Loucy (cell line): ENCODE data around the gene SMAP1.

Experiments used
- H2AFZ ChIP-seq: fragments of 200-600 bp; sonication (generic); 2 replicates; pipeline ENCODE4 v1.6.0; 2016; ENCODE audit warnings: antibody characterized with exemption, mild to moderate bottlenecking, low read length, moderate library complexity
- H3F3A ChIP-seq: fragments of 200-600 bp; 2 replicates; pipeline ENCODE4 v1.6.0; 2016; ENCODE audit warnings: antibody characterized with exemption, low read depth, mild to moderate bottlenecking
- H3K27me3 ChIP-seq: fragments of 200-600 bp; sonication (generic); 2 replicates; pipeline ENCODE4 v1.6.1; 2014; ENCODE audit warnings: low read length, mild to moderate bottlenecking; ENCODE audit not compliant: insufficient read depth, poor library complexity, severe bottlenecking
- H3K36me3 ChIP-seq: fragments of 200-600 bp; sonication (generic); 2 replicates; pipeline ENCODE4 v1.6.1; 2016; ENCODE audit warnings: low read length; ENCODE audit not compliant: insufficient read depth
- H3K4me1 ChIP-seq: fragments of 200-600 bp; sonication (generic); 2 replicates; pipeline ENCODE4 v1.5.1; 2014; ENCODE audit warnings: low read length, mild to moderate bottlenecking; ENCODE audit not compliant: insufficient read depth, poor library complexity, severe bottlenecking
- H3K4me2 ChIP-seq: fragments of 200-600 bp; sonication (generic); 2 replicates; pipeline ENCODE4 v1.6.0; 2014; ENCODE audit warnings: antibody characterized with exemption, low read length, low read depth, mild to moderate bottlenecking; ENCODE audit not compliant: poor library complexity, severe bottlenecking
- H3K4me3 ChIP-seq: fragments of 200-600 bp; sonication (generic); 2 replicates; pipeline ENCODE4 v1.5.1; 2014; ENCODE audit warnings: low read length, mild to moderate bottlenecking, mixed read lengths; ENCODE audit not compliant: poor library complexity, severe bottlenecking
- H3K79me2 ChIP-seq: fragments of 200-600 bp; sonication (generic); 2 replicates; pipeline ENCODE4 v1.6.1; 2014; ENCODE audit warnings: low read length; ENCODE audit not compliant: insufficient read depth
- H3K9ac ChIP-seq: fragments of 200-600 bp; sonication (generic); 2 replicates; pipeline ENCODE4 v1.6.0; 2014; ENCODE audit warnings: mild to moderate bottlenecking, low read depth, low read length, moderate library complexity; ENCODE audit not compliant: poor library complexity, severe bottlenecking
- H3K9me2 ChIP-seq: fragments of 200-600 bp; sonication (generic); replicated peaks from 2 replicates; pipeline ENCODE4 v1.6.1; 2016; ENCODE audit warnings: low read depth, low read length, mixed read lengths
- H3K9me3 ChIP-seq: fragments of 200-600 bp; sonication (generic); 2 replicates; pipeline ENCODE4 v1.6.1; 2014; ENCODE audit warnings: mild to moderate bottlenecking, antibody characterized with exemption, low read length, low read depth; ENCODE audit not compliant: insufficient read depth
- H4K20me1 ChIP-seq: fragments of 200-600 bp; sonication (generic); 2 replicates; pipeline ENCODE4 v1.6.0; 2014; ENCODE audit warnings: antibody characterized with exemption, low read length, mild to moderate bottlenecking; ENCODE audit not compliant: insufficient read depth, poor library complexity, severe bottlenecking
- EZH2phosphoT487 ChIP-seq: fragments of 200-600 bp; IDR thresholded peaks from 2 replicates; pipeline ENCODE4 v1.6.1; 2018; ENCODE audit warnings: antibody characterized with exemption, mild to moderate bottlenecking, moderate library complexity, borderline replicate concordance
- TF ChIP-seq, protein P1 (sequence below): fragments of 200-600 bp; sonication (generic); conservative IDR thresholded peaks from 2 replicates; pipeline ENCODE4 v1.5.1; 2014; ENCODE audit warnings: mild to moderate bottlenecking, antibody characterized with exemption, low read length

Gene SMAP1

DNA sequence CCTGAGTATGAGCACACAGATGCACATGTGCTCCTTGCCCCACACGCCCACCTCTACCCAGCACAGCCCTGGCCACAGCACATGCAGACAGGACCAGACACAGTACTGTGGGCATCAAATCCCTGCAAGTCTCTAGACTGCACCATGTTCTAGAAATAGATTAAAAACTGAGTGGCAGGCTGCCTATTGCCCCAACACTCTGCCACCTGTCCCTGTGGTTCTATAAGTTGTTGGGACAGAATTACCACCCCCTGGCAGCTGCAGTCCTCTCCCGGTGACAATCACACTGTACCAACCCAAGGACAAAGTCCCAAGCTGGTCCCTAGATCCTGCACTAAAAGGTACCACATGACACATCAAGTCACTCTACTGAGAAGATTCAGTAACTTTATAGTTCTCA, 219.0 kb downstream of the SMAP1 start:
- Histone ChIP-seq H3K27me3 (no peaks in the 10 kb centered on the region), H3K36me3 (no peaks in the 10 kb centered on the region), H3K4me2 (no peak overlapping the region), H3K9ac (no peak overlapping the region), H3K9me3 (no peaks in the 10 kb centered on the region), H3K9me2 (no peaks in the 10 kb centered on the region), H2AFZ (no peak overlapping the region), H4K20me1 (no peaks in the 10 kb centered on the region), H3K79me2 (no peaks in the 10 kb centered on the region), H3K4me1 (no peaks in the 10 kb centered on the region), H3K4me3 (no peak overlapping the region), H3F3A (no peaks in the 10 kb centered on the region)
- no peak for TF ChIP-seq EZH2phosphoT487
- TF ChIP-seq, protein P1, sequence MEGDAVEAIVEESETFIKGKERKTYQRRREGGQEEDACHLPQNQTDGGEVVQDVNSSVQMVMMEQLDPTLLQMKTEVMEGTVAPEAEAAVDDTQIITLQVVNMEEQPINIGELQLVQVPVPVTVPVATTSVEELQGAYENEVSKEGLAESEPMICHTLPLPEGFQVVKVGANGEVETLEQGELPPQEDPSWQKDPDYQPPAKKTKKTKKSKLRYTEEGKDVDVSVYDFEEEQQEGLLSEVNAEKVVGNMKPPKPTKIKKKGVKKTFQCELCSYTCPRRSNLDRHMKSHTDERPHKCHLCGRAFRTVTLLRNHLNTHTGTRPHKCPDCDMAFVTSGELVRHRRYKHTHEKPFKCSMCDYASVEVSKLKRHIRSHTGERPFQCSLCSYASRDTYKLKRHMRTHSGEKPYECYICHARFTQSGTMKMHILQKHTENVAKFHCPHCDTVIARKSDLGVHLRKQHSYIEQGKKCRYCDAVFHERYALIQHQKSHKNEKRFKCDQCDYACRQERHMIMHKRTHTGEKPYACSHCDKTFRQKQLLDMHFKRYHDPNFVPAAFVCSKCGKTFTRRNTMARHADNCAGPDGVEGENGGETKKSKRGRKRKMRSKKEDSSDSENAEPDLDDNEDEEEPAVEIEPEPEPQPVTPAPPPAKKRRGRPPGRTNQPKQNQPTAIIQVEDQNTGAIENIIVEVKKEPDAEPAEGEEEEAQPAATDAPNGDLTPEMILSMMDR = no peak

DNA sequence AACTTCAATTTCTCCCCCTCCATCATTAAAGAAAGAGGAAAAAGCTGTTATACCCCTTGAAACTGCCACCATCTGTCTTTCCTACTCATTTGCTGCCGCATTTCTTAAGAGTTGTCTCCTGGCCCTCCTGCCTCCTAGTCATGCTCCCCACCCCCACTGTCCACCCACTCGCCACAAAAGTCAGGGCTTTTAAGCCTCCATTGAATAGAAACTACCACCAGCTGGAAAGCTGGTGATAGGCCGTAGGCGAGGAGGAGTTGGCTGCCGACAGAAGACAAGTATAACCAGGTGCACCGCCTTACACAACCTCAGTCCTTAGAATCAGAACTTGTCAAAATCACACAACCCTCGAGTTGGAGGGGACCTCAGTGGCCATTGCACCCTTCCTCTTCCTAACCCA, 221.6 kb downstream of the SMAP1 start:
- Histone ChIP-seq H3K9me2 (no peaks in the 10 kb centered on the region), H3F3A (no peaks in the 10 kb centered on the region), H3K9me3 (no peaks in the 10 kb centered on the region), H3K36me3 (no peaks in the 10 kb centered on the region), H3K4me2 (no peak overlapping the region), H2AFZ (no peak overlapping the region), H3K4me3 (no peak overlapping the region), H3K79me2 (no peaks in the 10 kb centered on the region), H3K27me3 (no peaks in the 10 kb centered on the region), H4K20me1 (no peaks in the 10 kb centered on the region), H3K9ac (no peak overlapping the region), H3K4me1 (no peaks in the 10 kb centered on the region)
- TF ChIP-seq EZH2phosphoT487 = no peak
- TF ChIP-seq, protein P1 = no peak

DNA sequence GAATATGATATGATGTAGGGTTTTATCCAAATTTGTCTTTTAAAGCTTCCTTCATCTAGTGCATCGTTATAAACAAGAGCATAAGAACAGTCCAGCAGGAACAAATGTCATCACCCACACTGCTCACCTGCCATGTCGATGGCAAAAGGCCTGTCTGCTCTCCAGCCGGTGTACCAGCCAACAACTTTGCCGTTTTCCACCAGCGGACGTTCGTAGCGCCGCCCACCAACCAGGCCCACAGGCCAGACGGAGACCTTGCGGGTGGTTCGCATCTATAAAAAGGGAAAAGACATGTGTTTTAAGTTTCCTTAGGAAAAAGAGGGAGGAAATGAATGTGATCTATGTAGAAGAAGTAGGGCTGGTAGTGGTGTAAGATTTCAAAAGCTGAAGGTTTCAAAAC, 226.3 kb downstream of the SMAP1 start:
- no peaks in the 10 kb centered on the region for H3K9me2 ChIP-seq
- H3K9ac ChIP-seq = no peak overlapping the region
- H3K36me3 ChIP-seq = no peaks in the 10 kb centered on the region
- H4K20me1 ChIP-seq = no peaks in the 10 kb centered on the region
- TF ChIP-seq, protein P1 = no peak
- TF ChIP-seq EZH2phosphoT487 = no peak
- H3K4me2 ChIP-seq = no peak overlapping the region
- no peaks in the 10 kb centered on the region for H3F3A ChIP-seq
- H3K9me3 ChIP-seq = no peaks in the 10 kb centered on the region
- H3K4me1 ChIP-seq = no peaks in the 10 kb centered on the region
- no peaks in the 10 kb centered on the region for H3K79me2 ChIP-seq
- no peaks in the 10 kb centered on the region for H3K27me3 ChIP-seq
- no peak overlapping the region for H3K4me3 ChIP-seq
- no peak overlapping the region for H2AFZ ChIP-seq
